Measurements from ENCODE around the gene SAMD8.
"Not testable (repeated sequence)": the region's sequence is repeated elsewhere in the genome, so short reads cannot be mapped to it uniquely, and the experiment has no call there.

Gene SAMD8

GRCh38 chr10:75115137-75115536 lies 3.7 kb downstream of the SAMD8 start:
- peaks cover 25% of the 10 kb centered on the region for H3K4me1 Mint-ChIP-seq
- peaks cover 10% of the 10 kb centered on the region for H3K36me3 Mint-ChIP-seq (ENCODE audit: low read depth)
- H3K27ac Mint-ChIP-seq = no peak overlapping the region
- peaks cover under 1% of the 10 kb centered on the region for H3K27me3 Mint-ChIP-seq (ENCODE audit: low read depth, poor library complexity)
- TF ChIP-seq CTCF (IDR thresholded peaks at IDR 0.05) = no peak
- H3K9me3 Mint-ChIP-seq = peaks cover 4% of the 10 kb centered on the region
- DNase-seq = no peak
- no peak overlapping the region for H3K4me3 Mint-ChIP-seq

GRCh38 chr10:75116941-75117775 lies 5.7 kb downstream of the SAMD8 start:
- not testable (repeated sequence) for DNase-seq; H3K4me3 Mint-ChIP-seq; H3K9me3 Mint-ChIP-seq; H3K27me3 Mint-ChIP-seq (ENCODE audit: low read depth, poor library complexity); H3K27ac Mint-ChIP-seq
- peaks cover 19% of the 10 kb centered on the region for H3K4me1 Mint-ChIP-seq
- H3K36me3 Mint-ChIP-seq (ENCODE audit: low read depth) = peaks cover 10% of the 10 kb centered on the region

GRCh38 chr10:75117995-75118394 lies 6.5 kb downstream of the SAMD8 start:
- Mint-ChIP-seq H3K36me3 (ENCODE audit: low read depth) (peaks cover 10% of the 10 kb centered on the region), H3K4me1 (peaks cover 10% of the 10 kb centered on the region), H3K27me3 (ENCODE audit: low read depth, poor library complexity) (no peaks in the 10 kb centered on the region), H3K9me3 (peaks cover 4% of the 10 kb centered on the region), H3K4me3 (no peak overlapping the region), H3K27ac (no peak overlapping the region)
- TF ChIP-seq CTCF (IDR thresholded peaks at IDR 0.05) = no peak
- no peak for DNase-seq

- peaks cover 25% of the 10 kb centered on the region for H3K36me3 Mint-ChIP-seq (ENCODE audit: low read depth)
- not testable (repeated sequence) for H3K27me3 Mint-ChIP-seq (ENCODE audit: low read depth, poor library complexity)
These were observed 8.1 kb downstream of the SAMD8 start for GRCh38 chr10:75119444-75120066.

GRCh38 chr10:75121322-75121721 lies 9.9 kb downstream of the SAMD8 start:
- Mint-ChIP-seq H3K27ac (no peak overlapping the region), H3K9me3 (peaks cover 4% of the 10 kb centered on the region), H3K27me3 (ENCODE audit: low read depth, poor library complexity) (no peaks in the 10 kb centered on the region), H3K36me3 (ENCODE audit: low read depth) (peaks cover 32% of the 10 kb centered on the region), H3K4me1 (peaks cover 17% of the 10 kb centered on the region), H3K4me3 (no peak overlapping the region)
- no peak for TF ChIP-seq CTCF (IDR thresholded peaks at IDR 0.05)
- no peak for DNase-seq

More at GRCh38 chr10:75119444-75120066, 8.1 kb downstream of the SAMD8 start:
- H3K4me3 Mint-ChIP-seq, H3K27ac Mint-ChIP-seq, DNase-seq, H3K9me3 Mint-ChIP-seq: not testable (repeated sequence)
- peaks cover 19% of the 10 kb centered on the region for H3K4me1 Mint-ChIP-seq

GRCh38 chr10:75122505-75122904 lies 11.0 kb downstream of the SAMD8 start:
- H3K4me3 Mint-ChIP-seq = no peak overlapping the region
- TF ChIP-seq CTCF (IDR thresholded peaks at IDR 0.05) = no peak
- H3K4me1 Mint-ChIP-seq = peaks cover 17% of the 10 kb centered on the region
- no peak for DNase-seq
- H3K27me3 Mint-ChIP-seq (ENCODE audit: low read depth, poor library complexity) = no peaks in the 10 kb centered on the region
- H3K36me3 Mint-ChIP-seq (ENCODE audit: low read depth) = peaks cover 33% of the 10 kb centered on the region
- H3K27ac Mint-ChIP-seq = no peak overlapping the region
- H3K9me3 Mint-ChIP-seq = peaks cover 4% of the 10 kb centered on the region
